Choroid plexus epithelial cell (primary cell): Measurements from ENCODE around the gene PAXX.
"Not testable (repeated sequence)": the region's sequence is repeated elsewhere in the genome, so short reads cannot be mapped to it uniquely, and the experiment has no call there.

ENCODE experiments used
- DNase-seq: peaks from one replicate; pipeline ENCODE4 v3.0.0-alpha.2; 2010; ENCODE audit warnings: low read depth
- H3K4me3 ChIP-seq: 2 replicates; pipeline ENCODE4 v1.5.1; 2011; ENCODE audit warnings: low read depth, mild to moderate bottlenecking, control low read depth, low read length, moderate library complexity
- TF ChIP-seq, protein P1 (sequence below): conservative IDR thresholded peaks from 2 replicates; pipeline ENCODE4 v1.5.1; 2011; ENCODE audit warnings: low read depth, mild to moderate bottlenecking, control low read depth, inconsistent platforms, low read length, moderate library complexity

PAXX gene

DNA sequence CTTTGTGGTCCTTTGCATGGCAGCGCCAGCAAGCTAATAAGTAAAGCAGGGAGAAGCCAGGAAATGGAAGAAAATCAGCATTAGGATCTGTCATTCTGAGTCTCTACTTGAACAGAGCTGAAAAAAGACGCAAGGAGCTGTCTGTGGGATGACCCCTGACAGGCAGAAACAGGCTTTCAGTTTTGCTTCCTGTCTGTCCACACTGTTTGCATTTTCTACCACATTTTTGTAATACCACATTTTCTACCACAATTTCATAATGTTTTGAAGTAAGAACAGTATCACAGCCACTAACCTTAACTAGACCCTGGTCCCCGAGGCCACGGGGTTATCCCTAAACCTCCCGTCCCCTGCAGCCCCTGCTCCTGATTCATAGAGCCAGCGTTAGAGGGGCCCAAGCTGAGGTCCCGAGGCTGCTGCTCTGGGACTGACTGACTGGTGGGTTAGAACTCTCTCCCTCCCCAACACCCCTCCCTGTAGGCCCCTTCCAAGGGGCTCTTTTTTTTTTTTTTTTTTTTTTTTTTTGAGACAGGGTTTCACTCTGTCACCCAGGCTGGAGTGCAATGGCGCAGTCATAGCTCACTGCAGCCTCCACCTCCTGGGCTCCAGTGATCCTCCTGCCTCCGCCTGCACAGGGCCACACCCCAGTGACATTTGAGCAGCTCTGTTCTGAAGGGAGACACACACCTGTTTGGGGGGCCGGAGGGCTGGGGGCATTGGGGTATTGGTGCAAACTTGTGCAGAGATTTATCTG lies 8.1 kb downstream of the PAXX start:
- H3K4me3 ChIP-seq, result no peak overlapping the region
- TF ChIP-seq, protein P1, sequence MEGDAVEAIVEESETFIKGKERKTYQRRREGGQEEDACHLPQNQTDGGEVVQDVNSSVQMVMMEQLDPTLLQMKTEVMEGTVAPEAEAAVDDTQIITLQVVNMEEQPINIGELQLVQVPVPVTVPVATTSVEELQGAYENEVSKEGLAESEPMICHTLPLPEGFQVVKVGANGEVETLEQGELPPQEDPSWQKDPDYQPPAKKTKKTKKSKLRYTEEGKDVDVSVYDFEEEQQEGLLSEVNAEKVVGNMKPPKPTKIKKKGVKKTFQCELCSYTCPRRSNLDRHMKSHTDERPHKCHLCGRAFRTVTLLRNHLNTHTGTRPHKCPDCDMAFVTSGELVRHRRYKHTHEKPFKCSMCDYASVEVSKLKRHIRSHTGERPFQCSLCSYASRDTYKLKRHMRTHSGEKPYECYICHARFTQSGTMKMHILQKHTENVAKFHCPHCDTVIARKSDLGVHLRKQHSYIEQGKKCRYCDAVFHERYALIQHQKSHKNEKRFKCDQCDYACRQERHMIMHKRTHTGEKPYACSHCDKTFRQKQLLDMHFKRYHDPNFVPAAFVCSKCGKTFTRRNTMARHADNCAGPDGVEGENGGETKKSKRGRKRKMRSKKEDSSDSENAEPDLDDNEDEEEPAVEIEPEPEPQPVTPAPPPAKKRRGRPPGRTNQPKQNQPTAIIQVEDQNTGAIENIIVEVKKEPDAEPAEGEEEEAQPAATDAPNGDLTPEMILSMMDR, result no peak
- DNase-seq, result peak; percentile 95

DNA sequence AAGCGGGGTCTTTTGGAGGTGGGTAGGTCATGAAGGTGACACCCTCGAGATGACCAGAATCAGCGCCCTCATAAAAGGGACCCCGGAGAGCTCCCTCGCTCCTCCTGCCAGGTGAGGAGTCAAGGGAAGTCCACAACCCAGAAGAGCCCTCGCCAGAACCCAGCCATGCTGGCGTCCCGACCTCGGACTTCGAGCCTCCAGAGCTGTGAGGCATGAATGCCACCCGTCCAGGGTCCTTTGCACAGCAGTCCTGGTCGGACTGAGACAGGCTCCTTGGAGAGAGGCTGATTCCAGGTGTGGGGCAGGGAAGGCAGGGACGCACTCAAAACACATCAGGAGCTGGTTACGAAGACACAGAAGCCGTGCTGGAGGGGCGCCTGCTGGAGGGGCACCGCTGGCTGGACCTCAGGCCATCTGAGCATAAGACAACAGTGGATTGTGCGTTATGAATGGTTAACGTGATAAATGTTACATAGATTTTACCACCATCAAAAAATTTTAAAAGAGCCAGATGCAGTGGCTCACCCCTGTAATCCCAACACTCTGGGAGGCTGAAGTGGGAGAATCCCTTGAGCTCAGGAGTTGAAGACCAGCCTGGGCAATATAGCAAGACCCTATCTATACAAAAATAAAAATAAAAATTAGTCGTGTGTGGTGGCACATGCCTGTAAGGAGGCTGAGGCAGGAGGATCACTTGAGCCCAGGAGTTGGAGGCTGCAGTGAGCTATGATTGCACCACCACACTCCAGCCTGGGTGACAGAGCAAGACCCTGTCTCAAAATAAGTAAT lies 9.8 kb downstream of the PAXX start:
- TF ChIP-seq, protein P1, result no peak
- no peak overlapping the region for H3K4me3 ChIP-seq
- DNase-seq, result no peak

DNA sequence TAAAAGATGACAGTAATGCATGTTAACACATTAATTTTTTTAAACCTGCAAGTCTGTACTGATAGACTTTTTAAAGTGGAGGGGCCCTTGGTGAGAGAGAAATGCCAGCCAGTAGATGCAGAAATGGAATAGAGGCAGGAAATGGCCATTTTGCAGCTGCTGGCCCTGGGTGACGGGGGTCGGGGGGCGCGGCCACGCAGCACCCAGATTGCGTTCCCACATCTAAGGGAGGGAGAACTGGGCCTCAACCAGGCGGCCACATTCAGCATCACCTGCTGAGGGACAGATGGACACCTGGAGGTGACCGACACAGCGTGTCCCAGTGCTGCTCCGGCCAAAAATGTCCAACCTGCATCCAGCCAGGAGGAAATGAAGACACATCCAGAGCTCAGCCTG lies 10.4 kb downstream of the PAXX start:
- TF ChIP-seq, protein P1, result no peak
- DNase-seq, result no peak

DNA sequence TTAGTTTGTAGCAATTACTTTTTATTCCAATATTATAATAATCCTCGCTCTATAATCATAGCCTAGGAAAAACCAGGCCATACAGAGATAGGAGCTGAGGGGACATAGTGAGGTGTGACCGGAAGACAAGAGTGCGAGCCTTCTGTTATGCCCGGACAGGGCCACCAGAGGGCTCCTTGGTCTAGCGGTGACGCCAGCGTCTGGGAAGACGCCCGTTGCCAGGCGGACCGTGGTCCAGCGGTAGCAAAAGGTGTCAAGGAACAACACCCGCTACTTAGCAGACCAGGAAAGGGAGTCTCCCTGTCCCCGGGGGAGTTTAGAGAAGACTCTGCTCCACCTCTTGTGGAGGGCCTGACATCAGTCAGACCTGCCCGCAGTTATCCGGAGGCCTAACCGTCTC lies 12.1 kb downstream of the PAXX start:
- DNase-seq, H3K4me3 ChIP-seq: not testable (repeated sequence)
- TF ChIP-seq, protein P1, result peak; percentile 40

More for the DNA sequence above, 10.4 kb downstream of the PAXX start:
- no peak overlapping the region for H3K4me3 ChIP-seq

DNA sequence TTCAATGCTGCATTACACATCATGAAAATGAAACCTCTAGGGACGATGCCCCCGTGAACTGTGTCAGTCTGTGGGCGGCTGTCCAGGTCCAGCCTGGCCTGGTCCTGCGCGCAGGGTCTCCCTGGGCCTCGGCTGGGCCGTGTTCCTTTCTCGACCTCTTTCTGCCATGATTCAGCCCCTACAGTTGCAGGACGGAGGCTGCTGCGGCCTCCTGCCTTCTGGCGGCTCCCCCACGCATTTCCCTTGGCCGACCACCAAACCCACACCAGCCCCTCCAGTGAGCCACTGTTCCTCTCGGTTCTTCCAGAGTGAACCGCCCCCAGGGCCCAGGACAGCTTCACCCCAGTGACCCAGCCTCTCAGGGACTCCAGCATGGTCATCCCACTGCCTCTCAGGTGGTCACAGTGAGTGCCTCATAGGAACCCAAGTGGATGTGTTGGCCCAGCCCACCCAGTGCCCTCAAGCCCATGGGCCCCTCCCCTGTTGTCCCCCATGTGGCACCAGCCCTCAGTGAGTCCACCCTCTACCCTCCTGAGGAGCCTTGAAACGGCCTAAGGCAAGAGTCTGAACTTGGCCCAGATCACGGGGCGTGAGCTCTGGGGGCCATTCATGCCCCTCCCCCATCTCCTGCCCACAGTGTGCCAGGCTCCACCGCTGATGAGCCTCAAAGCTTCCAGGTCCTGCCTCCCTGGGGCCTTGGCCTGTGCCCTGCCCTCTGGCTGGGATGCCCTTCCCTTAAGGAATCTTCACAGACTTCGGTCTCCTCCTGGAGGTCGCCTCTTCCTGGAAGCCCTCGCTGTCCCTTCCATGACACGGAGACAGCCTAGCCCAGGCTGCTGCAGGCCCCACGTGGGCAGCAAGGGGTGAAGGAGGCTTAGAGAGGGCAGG lies 14.1 kb downstream of the PAXX start:
- no peak overlapping the region for H3K4me3 ChIP-seq
- peak; percentile 39 for DNase-seq
- TF ChIP-seq, protein P1, result no peak

DNA sequence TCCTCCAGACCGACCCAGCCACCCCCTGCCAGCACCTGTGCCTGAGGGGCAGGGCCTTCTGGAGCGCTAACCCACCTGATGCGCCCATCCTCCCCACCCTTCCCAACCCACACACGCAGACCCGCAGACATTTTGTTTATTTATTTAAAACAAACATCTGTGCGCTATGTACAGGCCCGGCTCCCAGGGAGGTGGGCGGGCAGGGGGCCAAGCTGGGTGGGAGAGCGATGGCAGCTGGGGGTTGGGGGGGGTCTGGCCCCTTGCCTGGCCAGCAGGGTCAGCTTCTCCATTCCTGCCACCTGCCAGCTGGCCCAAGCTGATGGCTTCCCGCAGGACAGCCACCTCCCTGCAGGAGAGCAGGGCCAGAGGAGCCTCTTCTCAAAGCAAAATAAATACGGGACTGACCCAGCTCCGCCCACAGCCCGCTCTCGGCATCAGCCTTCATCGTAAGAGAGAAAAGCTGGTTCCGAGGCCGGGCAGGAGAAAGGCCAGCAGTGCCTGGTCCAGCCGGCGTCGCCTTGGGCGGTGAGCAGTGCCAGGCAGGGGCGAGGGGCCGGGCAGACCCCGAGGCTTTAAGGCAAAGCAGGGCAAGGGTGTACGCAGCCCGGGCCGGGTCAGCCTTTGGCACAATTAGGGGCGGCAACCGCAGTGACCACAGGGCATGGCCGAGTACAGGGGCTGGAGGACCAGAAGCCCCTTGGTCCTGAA lies 15.0 kb downstream of the PAXX start:
- TF ChIP-seq, protein P1, result no peak
- peak; percentile 58 for DNase-seq
- H3K4me3 ChIP-seq, result no peak overlapping the region
